Right renal pelvis (tissue), 4 donors: ENCODE measurements around the gene CDIPT. TPM values are rescaled to one million over a fixed set of nuclear protein-coding genes. Genes with fewer than 3 reads are reported as not detected.
A peak's percentile ranks its signal among the peaks of the same experiment; 100 is the strongest.
"Not testable (repeated sequence)": the region's sequence is repeated elsewhere in the genome, so short reads cannot be mapped to it uniquely, and the experiment has no call there.

ENCODE experiments used
- DNase-seq, 4 donors: peaks; one replicate each; pipeline ENCODE4 v3.0.0-alpha.2; 2013; ENCODE audit warnings: low read depth in 4 of 4, low spot score in 3 of 4, missing footprints in 1 of 4
- polyA plus RNA-seq, 4 donors: library from polyadenylated mRNA; unstranded; fragments of 120-200 nt; gene quantifications; one replicate each; pipeline ENCODE4 v1.2.1, GENCODE V29; 2013; ENCODE audit not compliant: insufficient read length in 4 of 4

The CDIPT gene
- polyA plus RNA-seq = 100 to 1,000 TPM; 104 to 133 (median 112) TPM

DNA sequence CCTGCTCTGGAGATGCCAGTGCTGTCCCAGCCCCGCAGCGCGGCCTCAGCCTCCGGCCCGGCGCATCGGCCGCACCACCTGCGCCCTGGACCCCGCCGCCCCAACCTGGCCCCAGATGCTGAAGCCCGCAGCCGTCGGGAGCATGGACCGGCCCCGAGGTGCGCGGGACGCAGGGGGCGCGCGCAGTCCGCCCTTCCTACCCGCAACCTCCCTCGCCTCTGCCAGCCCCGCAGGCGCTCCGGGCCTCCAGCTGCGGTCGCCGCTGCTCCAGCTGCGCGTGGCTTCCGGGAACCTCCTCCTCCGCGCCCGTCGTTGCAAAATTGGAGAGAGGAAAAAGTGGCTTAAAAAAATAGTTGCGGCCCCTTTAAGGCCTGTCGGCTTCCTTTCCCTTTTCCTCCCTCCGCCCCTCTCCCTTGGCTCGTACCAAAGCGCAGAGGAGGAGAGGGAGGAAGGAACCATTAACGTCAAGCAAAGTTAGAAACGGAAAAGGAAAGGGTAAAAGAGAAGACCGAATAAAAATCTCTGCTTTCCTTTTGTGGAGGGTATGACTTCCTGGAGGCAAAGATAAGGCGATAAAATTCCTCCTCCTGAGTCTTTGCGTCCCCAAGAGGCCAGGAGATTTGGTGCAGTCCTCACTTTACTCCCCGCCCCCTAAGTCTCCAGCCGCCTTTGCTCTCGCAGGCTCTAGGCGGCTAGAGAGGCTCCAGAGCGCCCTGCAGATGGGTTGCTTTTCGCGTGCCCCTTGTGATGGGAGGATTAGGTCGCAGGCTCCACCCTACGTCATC, at the start of gene CDIPT:
CDIPT (minus strand) TSS at position 343 of the 785 bp plus-strand sequence. CDS start 369 bp downstream, outside the sequence.
- peak; percentile 93 to 97 (median 94) for DNase-seq

DNA sequence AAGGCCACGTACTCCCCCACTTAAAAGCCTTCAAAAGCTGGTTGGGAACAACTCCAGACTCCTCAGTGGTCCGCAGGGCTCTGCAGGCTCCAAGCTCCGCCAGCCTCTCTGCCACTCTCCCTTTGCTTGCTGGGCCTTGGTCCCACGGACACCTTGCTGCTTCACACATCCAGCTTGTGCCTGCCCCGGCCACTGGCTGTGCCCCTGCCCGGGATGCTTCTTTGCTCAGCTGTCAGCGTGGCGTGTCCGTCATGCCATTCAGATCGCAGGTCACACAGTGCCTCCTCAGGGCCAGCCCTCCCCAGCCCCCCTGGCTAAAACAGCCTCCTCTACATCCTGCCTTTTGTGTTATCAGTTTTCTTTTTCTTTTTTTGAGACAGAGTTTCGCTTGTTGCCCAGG, 49.1 kb upstream of the CDIPT start:
- DNase-seq = no peak

DNA sequence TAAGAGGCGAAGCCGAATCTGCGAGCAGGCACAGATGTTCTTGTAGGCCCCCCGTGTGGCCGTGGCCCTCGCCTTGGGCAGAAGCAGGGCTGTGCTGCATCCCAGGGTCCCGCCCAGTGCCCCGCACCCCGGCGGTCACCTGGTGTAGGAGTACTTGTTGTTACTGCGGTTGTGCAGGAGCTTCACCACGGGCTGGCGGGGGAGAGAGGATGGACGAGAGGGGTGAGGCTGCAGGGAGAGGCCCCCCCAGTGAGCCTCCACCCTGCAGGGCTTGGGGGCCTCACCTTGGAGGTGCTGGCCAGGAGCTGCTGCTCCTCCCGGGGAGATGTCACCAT, 48.6 kb upstream of the CDIPT start:
- no peak for DNase-seq

GRCh38 chr16:29910819-29911675, 48.0 kb upstream of the CDIPT start:
- DNase-seq = no peak

- not testable (repeated sequence) for DNase-seq
Observed at GRCh38 chr16:29909851-29910250, 46.8 kb upstream of the CDIPT start.

GRCh38 chr16:29909391-29909790, 46.4 kb upstream of the CDIPT start:
- DNase-seq = no peak

DNA sequence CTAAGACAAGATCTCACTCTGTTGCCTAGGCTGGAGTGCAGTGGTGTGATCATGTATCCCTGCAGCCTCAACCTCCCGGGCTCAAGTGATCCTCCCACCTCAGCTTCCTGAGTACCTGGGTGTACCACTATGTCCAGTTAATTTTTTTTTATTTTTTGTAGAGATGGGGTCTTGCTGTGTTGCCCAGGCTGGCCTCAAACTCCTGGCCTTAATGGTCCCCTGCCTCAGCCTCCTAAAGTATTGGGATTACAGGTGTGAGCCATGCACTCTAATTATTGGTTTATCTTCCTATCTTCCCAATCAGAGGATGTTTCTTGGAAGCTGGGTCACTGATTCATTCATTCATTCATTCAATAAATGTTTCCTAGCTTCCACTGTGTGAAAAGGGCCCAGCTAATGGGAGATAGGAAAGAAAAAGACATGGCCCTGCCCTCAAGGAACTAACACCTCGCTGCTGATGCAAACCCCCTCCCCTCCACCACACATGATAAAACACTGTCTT, 45.7 kb upstream of the CDIPT start:
- no peak for DNase-seq

- no peak for DNase-seq
Observed at GRCh38 chr16:29907973-29908372, 44.9 kb upstream of the CDIPT start.

DNA sequence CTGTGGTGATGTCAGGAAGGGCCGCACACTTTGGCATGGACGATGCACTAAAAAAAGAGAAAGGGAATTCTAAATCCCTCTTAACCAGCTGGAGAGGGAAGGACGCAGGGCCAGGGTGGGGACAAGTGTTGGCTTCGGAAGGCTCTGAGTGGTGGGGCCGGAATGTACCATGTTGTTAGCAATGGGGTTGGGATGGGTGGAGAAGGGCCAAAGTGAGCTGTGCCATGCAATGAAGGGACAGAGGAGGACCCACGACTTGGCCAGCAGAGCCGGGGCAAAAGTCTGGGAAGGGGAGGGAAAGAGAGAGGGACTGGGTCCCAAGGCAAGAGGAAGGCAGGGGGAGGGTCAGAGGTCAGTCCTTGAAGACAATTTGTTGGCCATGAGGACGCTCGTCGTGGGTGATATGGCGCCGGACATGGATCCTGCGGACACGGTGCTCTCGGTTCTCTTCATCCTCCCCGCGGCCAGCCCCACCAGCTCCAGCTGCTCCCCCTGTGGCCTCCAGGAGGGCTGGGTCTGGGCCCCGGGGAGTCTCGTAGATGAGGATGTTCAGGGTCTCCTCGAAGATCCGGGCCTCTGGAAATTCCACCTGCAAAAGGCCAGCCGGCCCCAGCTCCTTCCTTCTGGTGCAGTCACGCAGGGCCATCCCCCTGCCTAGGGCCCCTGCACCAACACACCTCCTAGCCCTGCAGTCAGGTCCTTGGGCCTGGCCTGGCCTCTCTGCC, 43.7 kb upstream of the CDIPT start:
- no peak for DNase-seq

- DNase-seq = no peak
Observed at GRCh38 chr16:29905668-29906067, 42.6 kb upstream of the CDIPT start.

DNA sequence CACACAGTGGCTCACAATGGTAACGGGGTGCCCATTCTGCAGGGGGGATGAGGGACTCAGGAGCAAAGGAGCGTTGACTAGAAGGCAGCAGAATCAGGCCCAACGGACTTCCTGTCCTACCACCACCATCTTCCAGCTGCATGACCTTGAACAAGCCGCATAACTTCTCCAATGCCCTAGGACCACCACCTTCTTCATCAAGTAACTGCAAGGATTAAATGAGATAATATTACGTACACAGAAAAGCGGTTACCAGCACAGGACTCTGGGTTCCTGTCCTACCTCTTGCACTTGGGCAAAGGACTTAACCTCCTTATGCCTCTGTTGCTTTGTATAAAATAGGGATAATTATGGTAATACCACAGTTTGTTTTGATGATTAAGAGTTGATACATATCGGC, 41.9 kb upstream of the CDIPT start:
- DNase-seq = no peak

GRCh38 chr16:29903590-29903989, 40.6 kb upstream of the CDIPT start:
- no peak for DNase-seq

GRCh38 chr16:29901607-29901945, 38.5 kb upstream of the CDIPT start:
- no peak for DNase-seq

- DNase-seq = no peak
Observed at GRCh38 chr16:29900888-29901606, 38.0 kb upstream of the CDIPT start.

- DNase-seq = peak in 3 of 4 donors; percentile 40 to 65 (median 45)
Observed at GRCh38 chr16:29900102-29900887, 37.3 kb upstream of the CDIPT start, which contains the start of gene ASPHD1. Gene ASPHD1, plus strand, starts transcription at chr16:29900488. Its CDS starts 484 bp downstream, at chr16:29900972.

DNA sequence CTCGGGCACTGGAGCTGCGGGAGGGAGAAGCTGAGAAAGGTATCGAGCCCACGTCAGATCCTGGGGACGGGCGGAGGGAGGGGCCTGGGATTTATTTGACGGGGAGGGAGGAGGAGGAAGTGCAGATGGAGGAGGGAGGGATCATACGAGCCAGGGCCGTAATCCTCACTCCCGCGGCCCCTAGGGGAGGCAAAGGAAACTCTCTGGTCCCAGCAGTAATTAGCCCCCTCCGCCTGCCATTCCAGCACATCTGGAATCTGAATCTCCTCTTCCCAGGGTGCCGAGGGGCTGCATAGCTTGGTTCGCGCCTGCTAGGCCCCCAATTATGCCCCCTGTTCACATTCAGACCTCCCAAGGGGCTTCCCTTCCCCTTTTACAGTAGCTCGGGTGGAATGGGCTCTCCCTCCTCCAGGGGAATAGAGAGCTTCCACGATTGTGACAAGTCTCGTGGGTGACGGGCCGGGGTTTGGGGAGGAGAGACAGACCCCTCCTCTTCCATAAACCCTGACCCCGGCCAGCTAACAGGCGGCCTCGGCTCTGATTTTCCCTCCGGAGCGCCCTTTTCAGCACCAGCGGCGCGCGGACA, 36.6 kb upstream of the CDIPT start, which contains the start of gene SEZ6L2:
SEZ6L2 (minus strand) TSS at position 35 of the 586 bp plus-strand sequence. CDS start 531 bp downstream, outside the sequence.
- DNase-seq = peak; percentile 44 to 76 (median 63)

- DNase-seq = no peak
Observed at GRCh38 chr16:29898804-29899515, 35.9 kb upstream of the CDIPT start.

GRCh38 chr16:29898135-29898803, 35.2 kb upstream of the CDIPT start:
- no peak for DNase-seq
